Measurements from ENCODE around the gene FBXO34.

Gene FBXO34

DNA sequence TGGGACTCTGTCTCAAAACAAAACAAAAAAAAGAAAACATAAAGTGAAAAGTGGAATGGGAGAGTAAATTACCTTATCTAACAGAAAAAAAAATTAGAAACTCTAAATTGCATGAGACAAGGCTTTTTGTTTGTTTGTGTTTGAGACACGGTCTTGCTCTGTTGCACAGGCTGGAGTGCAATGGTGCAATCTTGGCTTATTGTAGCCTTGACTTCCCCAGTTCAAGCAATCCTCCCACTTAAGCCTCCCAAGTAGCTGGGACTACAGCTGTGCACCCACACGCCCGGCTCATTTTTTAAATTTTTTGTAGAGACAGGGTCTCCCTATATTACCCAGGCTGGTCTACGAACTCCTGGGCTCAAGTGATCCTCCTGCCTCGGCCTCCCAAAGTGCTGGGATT lies 17.9 kb upstream of the FBXO34 start:
- intact Hi-C loops (cut with micrococcal nuclease) = no loop called here
- no peaks in the 10 kb centered on the region for H3K36me3 Mint-ChIP-seq (ENCODE audit: low read depth)

GRCh38 chr14:55254581-55254980 lies 16.6 kb upstream of the FBXO34 start:
- Mint-ChIP-seq H3K9me3 (no peaks in the 10 kb centered on the region), H3K4me3 (no peak overlapping the region), H3K27me3 (peaks cover 7% of the 10 kb centered on the region), H3K36me3 (ENCODE audit: low read depth) (no peaks in the 10 kb centered on the region), H3K4me1 (ENCODE audit: low read depth) (no peaks in the 10 kb centered on the region), H3K27ac (no peak overlapping the region)
- intact Hi-C loops (cut with micrococcal nuclease) = no loop called here

More for the DNA sequence above, 17.9 kb upstream of the FBXO34 start:
- Mint-ChIP-seq H3K4me3 (no peak overlapping the region), H3K27ac (no peak overlapping the region), H3K4me1 (ENCODE audit: low read depth) (no peaks in the 10 kb centered on the region), H3K9me3 (no peaks in the 10 kb centered on the region), H3K27me3 (peaks cover 11% of the 10 kb centered on the region)

- Mint-ChIP-seq H3K4me3 (no peak overlapping the region), H3K27ac (no peak overlapping the region), H3K9me3 (no peaks in the 10 kb centered on the region), H3K27me3 (peaks cover 9% of the 10 kb centered on the region), H3K4me1 (ENCODE audit: low read depth) (no peaks in the 10 kb centered on the region), H3K36me3 (ENCODE audit: low read depth) (no peaks in the 10 kb centered on the region)
- intact Hi-C loops (cut with micrococcal nuclease) = no loop called here
These were observed 15.2 kb upstream of the FBXO34 start for GRCh38 chr14:55255979-55256378.

GRCh38 chr14:55256586-55256985 lies 14.6 kb upstream of the FBXO34 start:
- Mint-ChIP-seq H3K27ac (no peak overlapping the region), H3K4me3 (no peak overlapping the region), H3K27me3 (peaks cover 11% of the 10 kb centered on the region), H3K9me3 (no peaks in the 10 kb centered on the region), H3K4me1 (ENCODE audit: low read depth) (no peaks in the 10 kb centered on the region), H3K36me3 (ENCODE audit: low read depth) (no peaks in the 10 kb centered on the region)
- intact Hi-C loops (cut with micrococcal nuclease) = no loop called here

- Mint-ChIP-seq H3K27ac (peak overlapping the region; percentile 70), H3K4me1 (ENCODE audit: low read depth) (no peaks in the 10 kb centered on the region), H3K9me3 (peaks cover 22% of the 10 kb centered on the region), H3K4me3 (no peak overlapping the region), H3K27me3 (peaks cover 6% of the 10 kb centered on the region), H3K36me3 (ENCODE audit: low read depth) (peaks cover 13% of the 10 kb centered on the region)
- intact Hi-C loops (cut with micrococcal nuclease) = no loop called here
These were observed 6.0 kb upstream of the FBXO34 start for GRCh38 chr14:55265197-55265596.

DNA sequence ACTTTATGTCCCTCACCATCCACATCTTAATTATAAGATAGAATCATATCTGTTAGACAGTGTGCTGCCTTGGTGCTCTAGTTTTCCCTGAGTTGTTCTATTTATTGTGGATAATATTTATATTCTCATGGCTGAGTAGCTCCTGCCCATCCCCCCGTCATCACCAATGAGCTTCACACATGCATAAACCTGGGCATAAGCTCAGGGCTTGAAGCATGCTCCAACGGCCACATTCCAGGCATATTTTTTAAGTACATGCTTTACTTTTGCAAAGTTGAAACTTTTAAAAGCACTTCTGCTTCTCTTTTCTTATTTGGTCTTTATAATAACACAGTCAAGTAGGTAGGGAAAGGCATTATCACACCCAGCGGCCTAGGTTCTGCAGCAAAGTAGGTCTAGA lies 3.4 kb upstream of the FBXO34 start:
- Mint-ChIP-seq H3K4me1 (ENCODE audit: low read depth) (peaks cover 7% of the 10 kb centered on the region), H3K27me3 (no peaks in the 10 kb centered on the region), H3K27ac (no peak overlapping the region), H3K9me3 (peaks cover 22% of the 10 kb centered on the region), H3K36me3 (ENCODE audit: low read depth) (peaks cover 13% of the 10 kb centered on the region), H3K4me3 (no peak overlapping the region)
- intact Hi-C loops (cut with micrococcal nuclease) = no loop called here

- H3K27ac Mint-ChIP-seq = peak overlapping the region; percentile 94
These were observed 514 bp downstream of the FBXO34 start for GRCh38 chr14:55271572-55272298.

GRCh38 chr14:55272387-55272786 lies 1.2 kb downstream of the FBXO34 start:
- intact Hi-C loops (cut with micrococcal nuclease) = loop anchor here (10.0 kb wide), 1 partner anchor 218 kb away; the partner anchor contains the start of gene MAPK1IP1L
- Mint-ChIP-seq H3K36me3 (ENCODE audit: low read depth) (no peaks in the 10 kb centered on the region), H3K4me1 (ENCODE audit: low read depth) (peaks cover 46% of the 10 kb centered on the region), H3K4me3 (peak overlapping the region; percentile 84), H3K27me3 (no peaks in the 10 kb centered on the region), H3K9me3 (no peaks in the 10 kb centered on the region), H3K27ac (peak overlapping the region; percentile 94)

More at GRCh38 chr14:55271572-55272298, 514 bp downstream of the FBXO34 start:
- no peaks in the 10 kb centered on the region for H3K27me3 Mint-ChIP-seq
- H3K9me3 Mint-ChIP-seq = no peaks in the 10 kb centered on the region
- peak overlapping the region; percentile 84 for H3K4me3 Mint-ChIP-seq
- H3K4me1 Mint-ChIP-seq (ENCODE audit: low read depth) = peaks cover 40% of the 10 kb centered on the region
- intact Hi-C loops (cut with micrococcal nuclease) = loop anchor here (10.0 kb wide), 1 partner anchor 217 kb away; the partner anchor contains the start of gene MAPK1IP1L
- no peaks in the 10 kb centered on the region for H3K36me3 Mint-ChIP-seq (ENCODE audit: low read depth)

GRCh38 chr14:55272922-55273321 lies 1.7 kb downstream of the FBXO34 start:
- peaks cover 52% of the 10 kb centered on the region for H3K4me1 Mint-ChIP-seq (ENCODE audit: low read depth)
- intact Hi-C loops (cut with micrococcal nuclease) = loop anchor here (10.0 kb wide), 1 partner anchor 218 kb away; the partner anchor contains the start of gene MAPK1IP1L
- H3K27me3 Mint-ChIP-seq = no peaks in the 10 kb centered on the region
- H3K36me3 Mint-ChIP-seq (ENCODE audit: low read depth) = no peaks in the 10 kb centered on the region
- peak overlapping the region; percentile 39 for H3K4me3 Mint-ChIP-seq
- no peaks in the 10 kb centered on the region for H3K9me3 Mint-ChIP-seq
- peak overlapping the region; percentile 94 for H3K27ac Mint-ChIP-seq

DNA sequence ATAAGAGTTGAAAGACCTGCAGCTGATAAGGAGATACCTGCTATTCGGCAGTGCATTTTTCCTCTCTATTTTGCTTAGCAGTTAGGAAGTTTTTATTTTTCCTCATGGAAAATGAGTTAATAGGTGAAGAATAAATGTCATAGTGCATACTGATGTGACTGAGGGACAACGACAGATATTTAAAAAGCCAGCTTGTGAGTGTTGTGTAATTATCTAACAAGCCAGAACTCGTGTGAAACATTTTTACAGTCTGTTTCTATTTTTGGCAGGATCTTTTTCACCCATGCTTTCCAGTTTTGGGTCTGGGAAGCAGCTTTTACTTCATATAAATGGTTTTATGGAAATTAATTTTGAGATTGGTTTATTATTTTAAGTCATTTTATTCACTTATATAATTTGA lies 2.9 kb downstream of the FBXO34 start:
- peaks cover 53% of the 10 kb centered on the region for H3K4me1 Mint-ChIP-seq (ENCODE audit: low read depth)
- H3K27ac Mint-ChIP-seq = no peak overlapping the region
- no peaks in the 10 kb centered on the region for H3K9me3 Mint-ChIP-seq

GRCh38 chr14:55274751-55275150 lies 3.5 kb downstream of the FBXO34 start:
- no peaks in the 10 kb centered on the region for H3K27me3 Mint-ChIP-seq
- H3K36me3 Mint-ChIP-seq (ENCODE audit: low read depth) = no peaks in the 10 kb centered on the region
- peaks cover 53% of the 10 kb centered on the region for H3K4me1 Mint-ChIP-seq (ENCODE audit: low read depth)
- no peak overlapping the region for H3K4me3 Mint-ChIP-seq
- no peaks in the 10 kb centered on the region for H3K9me3 Mint-ChIP-seq
- intact Hi-C loops (cut with micrococcal nuclease) = loop anchor here (10.0 kb wide), 1 partner anchor 220 kb away; the partner anchor contains the start of gene MAPK1IP1L
- no peak overlapping the region for H3K27ac Mint-ChIP-seq

More for the DNA sequence above, 2.9 kb downstream of the FBXO34 start:
- no peaks in the 10 kb centered on the region for H3K27me3 Mint-ChIP-seq
- intact Hi-C loops (cut with micrococcal nuclease) = loop anchor here (10.0 kb wide), 1 partner anchor 219 kb away; the partner anchor contains the start of gene MAPK1IP1L
- H3K4me3 Mint-ChIP-seq = no peak overlapping the region
- no peaks in the 10 kb centered on the region for H3K36me3 Mint-ChIP-seq (ENCODE audit: low read depth)

DNA sequence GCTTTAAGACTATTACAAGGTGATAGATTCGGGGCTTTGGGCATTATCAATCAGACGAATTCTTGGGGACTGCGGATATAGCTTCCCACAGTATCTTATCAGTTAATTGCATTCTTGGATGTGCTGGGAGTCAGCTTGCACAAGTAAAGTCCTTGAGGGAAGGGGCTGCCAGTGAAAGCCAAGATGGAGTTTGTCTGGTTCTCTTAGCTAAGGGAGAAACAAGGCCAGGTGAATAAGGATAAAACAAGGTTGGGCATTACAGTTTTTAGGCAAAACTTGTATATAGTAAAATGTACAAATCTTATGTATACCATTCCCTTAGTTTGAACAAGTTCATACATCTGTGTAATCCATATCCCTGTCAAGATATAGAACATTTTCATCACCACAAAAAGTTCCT lies 5.5 kb downstream of the FBXO34 start:
- H3K27ac Mint-ChIP-seq = no peak overlapping the region
- no peaks in the 10 kb centered on the region for H3K27me3 Mint-ChIP-seq
- peaks cover 5% of the 10 kb centered on the region for H3K36me3 Mint-ChIP-seq (ENCODE audit: low read depth)
- peaks cover 53% of the 10 kb centered on the region for H3K4me1 Mint-ChIP-seq (ENCODE audit: low read depth)
- H3K4me3 Mint-ChIP-seq = no peak overlapping the region
- intact Hi-C loops (cut with micrococcal nuclease) = loop anchor here (10.0 kb wide), 1 partner anchor 222 kb away; the partner anchor contains the start of gene MAPK1IP1L
- H3K9me3 Mint-ChIP-seq = no peaks in the 10 kb centered on the region

DNA sequence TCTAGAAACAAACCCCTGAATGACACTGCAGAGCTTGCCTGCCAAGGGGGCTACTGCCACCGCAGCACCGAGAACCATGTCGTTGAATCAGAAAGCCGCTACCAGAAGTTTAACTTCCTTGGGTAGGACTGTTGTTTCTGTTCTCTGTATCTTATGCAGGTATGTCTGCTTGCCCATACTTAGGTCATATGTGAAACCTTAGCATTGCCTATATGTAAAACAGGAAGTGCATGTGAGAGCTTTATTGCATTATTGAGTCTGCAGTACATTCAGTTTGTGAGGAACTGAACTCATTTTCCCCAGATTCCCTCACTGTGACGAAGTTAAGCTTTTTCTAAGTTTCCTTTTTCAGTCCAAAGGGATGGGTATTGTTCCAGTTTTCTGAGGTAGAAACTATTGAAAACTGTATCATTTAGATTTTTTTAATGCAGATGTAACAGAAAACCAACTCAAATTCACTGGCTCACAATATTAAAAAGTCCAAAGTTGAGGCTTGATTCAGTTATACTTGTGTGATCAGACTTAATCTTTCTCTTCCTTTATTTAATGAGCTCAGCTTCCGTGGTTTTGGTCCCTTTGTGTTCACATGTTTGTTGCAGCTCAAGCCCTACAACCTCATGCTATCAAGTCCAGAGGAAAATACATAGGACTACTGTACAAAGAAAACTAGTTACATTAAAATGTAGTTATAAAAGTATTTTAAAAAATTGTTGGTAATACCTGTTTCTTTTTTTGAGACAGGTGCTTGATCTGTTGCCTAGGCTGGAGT lies 6.9 kb downstream of the FBXO34 start:
- peak overlapping the region; percentile 32 for H3K27ac Mint-ChIP-seq
- H3K36me3 Mint-ChIP-seq (ENCODE audit: low read depth) = peaks cover 5% of the 10 kb centered on the region
- no peaks in the 10 kb centered on the region for H3K27me3 Mint-ChIP-seq
- H3K4me1 Mint-ChIP-seq (ENCODE audit: low read depth) = peaks cover 42% of the 10 kb centered on the region
- intact Hi-C loops (cut with micrococcal nuclease) = loop anchor here (10.0 kb wide), 1 partner anchor 223 kb away; the partner anchor contains the start of gene MAPK1IP1L
- no peaks in the 10 kb centered on the region for H3K9me3 Mint-ChIP-seq
- peak overlapping the region; percentile 4 for H3K4me3 Mint-ChIP-seq

DNA sequence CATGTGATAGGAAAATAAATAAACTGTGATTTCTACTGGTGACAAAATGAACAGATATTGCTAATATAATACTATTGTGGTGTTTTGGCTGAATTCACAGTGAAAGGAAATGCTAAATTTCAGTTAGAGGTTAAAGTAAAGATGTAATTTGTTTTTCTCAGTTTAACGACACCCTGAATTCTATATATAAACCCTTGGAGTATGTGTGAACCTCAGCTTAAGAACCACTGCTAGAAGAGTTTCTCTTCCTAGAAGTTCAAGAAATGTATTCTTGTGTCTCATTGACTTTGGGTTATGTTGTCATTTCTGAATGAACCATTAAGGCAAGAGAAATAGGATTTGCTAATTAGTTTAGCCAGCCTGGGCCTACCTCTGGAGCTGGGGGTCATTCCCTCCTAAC lies 8.2 kb downstream of the FBXO34 start:
- Mint-ChIP-seq H3K4me3 (no peak overlapping the region), H3K27me3 (no peaks in the 10 kb centered on the region), H3K36me3 (ENCODE audit: low read depth) (peaks cover 5% of the 10 kb centered on the region), H3K27ac (no peak overlapping the region), H3K4me1 (ENCODE audit: low read depth) (peaks cover 32% of the 10 kb centered on the region), H3K9me3 (no peaks in the 10 kb centered on the region)
- intact Hi-C loops (cut with micrococcal nuclease) = loop anchor here (10.0 kb wide), 1 partner anchor 225 kb away; the partner anchor contains the start of gene MAPK1IP1L

Data from dendritic cell treated with granulocyte-macrophage colony-stimulating factor and Interleukin-4, amounts not matched to agents 40 ng/mL and 50 ng/mL, for 4 days (primary cell).